GOT3 (cell line): ENCODE data around the gene ATP8A2.

Source experiments
- DNase-seq: peaks from one replicate; lab custom pipeline; 2025; ENCODE audit warnings: mixed read lengths; lab: John Stamatoyannopoulos, UW

Gene ATP8A2

DNA sequence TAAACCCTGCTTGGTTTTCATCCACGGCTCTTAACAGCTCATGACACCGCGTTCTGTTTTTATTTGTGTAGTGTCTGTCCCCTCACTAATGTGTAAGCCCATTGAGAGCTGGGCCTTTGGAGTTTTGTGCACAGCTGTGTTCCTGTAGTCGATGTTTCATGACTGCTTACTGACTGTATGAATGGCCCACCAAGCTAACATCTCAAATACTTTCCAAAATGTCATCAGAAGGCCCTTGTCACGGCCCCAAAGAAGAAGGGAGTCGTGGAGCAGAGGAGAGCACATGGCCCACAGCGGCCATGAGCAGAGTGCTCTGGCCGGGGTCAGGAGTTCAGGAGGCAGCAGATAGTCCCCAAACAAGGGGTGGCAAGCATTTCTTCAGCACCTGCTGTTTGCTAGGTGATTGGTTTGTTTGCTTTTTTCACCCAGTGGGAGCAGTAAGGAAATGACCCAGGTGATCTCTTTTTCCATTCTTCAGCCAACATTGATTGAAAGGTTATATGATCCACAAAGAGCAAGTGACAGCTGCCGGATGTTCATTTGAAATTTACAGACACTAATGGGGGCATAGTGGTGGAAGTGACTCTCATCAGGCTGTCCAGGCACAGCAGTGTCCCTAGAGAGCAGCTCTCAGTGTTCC lies 315.2 kb downstream of the ATP8A2 start:
- no peak for DNase-seq

DNA sequence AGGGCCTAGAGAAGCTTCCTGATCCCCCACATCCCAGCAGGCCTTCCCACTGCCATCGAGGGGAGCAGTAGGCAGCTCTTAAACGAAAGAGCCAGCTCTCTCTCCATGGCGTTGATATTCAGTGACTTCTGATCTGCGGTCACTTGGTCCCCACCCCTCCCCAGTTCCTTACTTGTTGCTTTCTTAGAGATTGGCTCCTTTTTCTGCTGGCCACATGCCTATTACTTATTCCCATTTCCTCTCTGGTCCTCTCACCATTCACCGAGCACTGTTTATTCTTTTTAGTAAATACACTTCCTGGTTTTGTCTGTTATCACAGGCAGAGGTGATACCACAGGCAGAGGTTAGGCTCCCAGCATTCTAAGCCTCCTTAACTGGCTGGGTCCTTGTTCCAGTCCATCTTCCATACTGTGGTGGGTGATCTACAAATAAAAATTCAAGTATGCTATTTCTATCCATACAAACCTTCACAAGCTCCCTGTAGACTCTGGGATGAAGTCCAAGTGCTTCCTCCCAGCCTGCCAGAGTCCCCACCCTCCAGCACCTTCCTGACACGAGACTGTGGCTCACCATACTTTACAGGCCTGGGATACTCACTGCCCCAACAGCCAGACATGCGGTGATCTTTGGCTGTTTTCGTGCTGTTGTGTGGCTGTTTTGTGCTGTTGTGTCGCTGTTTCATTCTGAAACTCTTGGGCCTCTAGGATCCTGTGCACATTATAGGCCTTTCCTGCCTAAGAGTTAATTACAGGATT lies 315.9 kb downstream of the ATP8A2 start:
- DNase-seq: no peak

DNA sequence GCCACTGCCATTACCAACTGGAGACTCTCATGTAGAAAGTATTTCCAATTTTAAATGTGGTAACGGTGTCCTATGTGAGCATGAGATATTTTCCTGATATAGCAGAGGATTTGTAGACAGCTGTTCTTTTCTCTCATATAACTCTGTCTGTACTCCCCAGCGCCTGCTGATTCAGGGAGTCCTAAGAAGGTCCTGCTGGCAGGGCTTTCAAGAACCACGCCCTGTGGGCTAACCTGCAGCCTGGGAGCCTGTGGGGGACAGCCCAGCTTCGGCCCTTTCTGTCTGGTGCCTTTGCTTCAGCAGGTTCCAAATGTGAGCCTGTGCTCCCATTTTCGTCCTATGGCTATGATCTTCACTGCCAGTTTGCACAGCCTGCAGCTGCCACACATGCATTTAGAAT lies 316.8 kb downstream of the ATP8A2 start:
- no peak for DNase-seq

GRCh38 chr13:25689539-25689938 lies 317.8 kb downstream of the ATP8A2 start:
- DNase-seq: no peak

DNA sequence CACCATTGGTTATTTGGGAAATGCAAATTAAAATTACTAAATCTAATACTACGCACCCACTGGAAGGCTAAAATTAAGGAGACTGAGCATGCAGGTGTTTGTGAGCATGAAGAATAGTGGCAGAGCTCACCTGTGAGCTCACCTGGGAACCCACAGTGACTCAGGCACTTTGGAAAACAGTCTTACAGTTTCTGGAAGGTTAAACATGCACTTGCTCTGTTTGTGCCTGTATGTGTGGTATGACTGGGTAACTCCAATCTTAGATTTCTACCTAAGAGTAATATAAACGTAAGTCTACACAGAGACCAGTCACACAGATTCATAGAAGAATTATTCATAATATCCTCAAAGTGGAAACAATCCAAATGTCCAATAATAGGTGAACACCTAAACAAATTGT lies 318.8 kb downstream of the ATP8A2 start:
- no peak for DNase-seq

DNA sequence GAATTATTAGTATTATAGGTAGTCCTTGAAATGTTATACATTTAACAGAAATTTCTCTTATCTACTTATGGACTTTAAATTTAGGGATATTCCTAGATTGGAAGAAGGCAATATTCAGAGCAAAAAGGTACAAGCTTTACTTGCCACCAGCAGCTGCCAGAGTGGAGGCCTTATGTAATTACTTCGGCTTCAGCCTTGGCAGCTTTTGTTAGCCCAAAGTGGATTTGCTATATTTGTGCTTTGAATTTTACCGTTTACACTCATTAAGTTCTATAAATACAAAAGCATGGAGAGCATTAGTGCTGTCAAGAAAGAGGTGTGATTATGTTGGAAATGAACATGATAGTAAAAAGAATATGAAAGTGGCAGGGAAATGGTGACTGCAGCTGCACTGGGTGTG lies 319.9 kb downstream of the ATP8A2 start:
- DNase-seq: no peak

- no peak for DNase-seq
These were observed 320.3 kb downstream of the ATP8A2 start for GRCh38 chr13:25692099-25692498.

- no peak for DNase-seq
These were observed 327.3 kb downstream of the ATP8A2 start for GRCh38 chr13:25699056-25699455.

GRCh38 chr13:25699600-25699999 lies 327.8 kb downstream of the ATP8A2 start:
- DNase-seq: no peak

- no peak for DNase-seq
These were observed 329.5 kb downstream of the ATP8A2 start for GRCh38 chr13:25701304-25701703.

DNA sequence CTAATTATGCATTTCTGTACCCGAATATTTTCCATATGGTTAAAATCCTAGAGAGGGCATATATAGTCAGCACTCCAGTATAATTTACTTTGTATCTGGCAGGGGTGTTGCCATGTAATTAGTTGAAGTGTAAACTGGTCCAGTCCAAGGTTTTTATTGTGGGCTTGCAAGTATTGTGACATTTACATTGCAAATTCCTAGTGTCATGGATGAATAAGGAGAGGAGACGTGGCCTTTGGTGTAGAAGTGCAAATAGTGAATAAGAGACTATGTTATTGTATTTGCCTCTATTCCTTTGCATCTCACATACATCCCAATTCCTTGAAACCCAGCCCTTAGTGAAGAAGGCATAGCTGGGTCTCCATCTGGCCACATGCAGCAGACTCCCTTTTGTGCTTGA lies 330.6 kb downstream of the ATP8A2 start:
- no peak for DNase-seq

DNA sequence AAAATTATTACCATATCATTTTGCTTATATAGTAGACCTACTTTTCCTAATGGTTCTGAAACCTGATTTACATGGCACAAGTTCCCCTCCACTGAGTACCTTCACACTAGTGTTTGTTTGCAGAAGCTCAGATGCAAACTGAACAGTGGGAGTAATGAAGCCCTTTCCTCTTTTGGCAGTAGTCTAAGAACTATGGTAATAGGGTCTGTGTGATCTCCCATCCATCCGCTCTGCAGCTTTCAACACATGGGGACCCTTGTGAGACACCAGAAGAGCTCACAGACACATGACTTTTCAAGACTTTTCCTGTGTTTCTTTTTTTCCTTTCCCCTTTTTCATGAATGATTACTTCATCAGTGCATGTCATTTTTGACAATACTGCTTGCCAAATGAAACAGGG lies 336.0 kb downstream of the ATP8A2 start:
- DNase-seq: no peak

GRCh38 chr13:25708268-25708667 lies 336.5 kb downstream of the ATP8A2 start:
- DNase-seq: no peak

GRCh38 chr13:25709088-25709487 lies 337.3 kb downstream of the ATP8A2 start:
- DNase-seq: no peak

- DNase-seq: no peak
These were observed 344.0 kb downstream of the ATP8A2 start for GRCh38 chr13:25715760-25716159.

DNA sequence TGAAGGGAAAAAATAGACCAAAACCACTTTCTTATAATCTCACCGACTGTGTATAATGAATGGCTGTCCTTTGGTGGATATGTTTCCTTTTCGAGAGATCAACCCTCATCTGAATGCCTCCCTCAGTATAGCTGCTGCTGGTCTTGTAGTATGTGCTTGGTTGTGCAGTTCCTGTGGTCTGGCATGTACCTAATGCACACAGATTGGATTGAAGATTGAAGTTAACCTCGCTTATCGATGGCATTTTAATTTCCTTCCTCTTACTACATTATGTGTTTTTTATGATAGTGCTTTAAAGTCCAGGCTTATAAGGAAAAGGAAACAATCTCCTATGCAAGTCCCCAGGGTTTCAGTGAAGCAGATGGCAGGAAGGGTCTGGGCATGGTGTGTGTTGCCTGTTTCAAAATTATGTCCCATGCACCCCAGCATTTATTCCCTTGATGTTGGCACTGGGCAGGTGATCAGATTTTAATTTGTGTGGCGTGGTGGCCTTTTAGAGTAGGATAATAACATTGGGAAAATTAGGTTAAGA lies 346.0 kb downstream of the ATP8A2 start:
- no peak for DNase-seq

GRCh38 chr13:25719666-25720065 lies 347.9 kb downstream of the ATP8A2 start:
- no peak for DNase-seq

GRCh38 chr13:25722893-25723292 lies 351.1 kb downstream of the ATP8A2 start:
- no peak for DNase-seq

GRCh38 chr13:25725104-25725503 lies 353.3 kb downstream of the ATP8A2 start:
- no peak for DNase-seq

DNA sequence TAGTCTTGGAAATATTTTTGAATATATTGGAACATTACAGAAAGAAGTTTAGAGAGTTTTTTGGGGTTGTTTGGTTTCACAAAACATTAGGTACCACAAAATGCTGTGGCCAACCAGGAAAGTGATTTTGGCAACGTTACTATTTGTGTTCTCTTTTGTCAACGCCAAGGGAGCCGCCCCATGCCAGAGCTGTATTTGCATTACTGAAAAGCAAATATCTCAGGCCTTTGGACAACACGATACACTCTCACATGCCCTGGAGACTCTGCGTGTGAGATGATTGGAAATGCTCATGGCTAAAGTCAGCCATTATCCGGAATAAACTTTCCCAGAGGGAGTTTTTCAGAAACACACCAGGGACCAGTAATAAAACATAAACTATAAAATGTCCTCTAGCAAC lies 355.5 kb downstream of the ATP8A2 start:
- no peak for DNase-seq

GRCh38 chr13:25727810-25728209 lies 356.0 kb downstream of the ATP8A2 start:
- DNase-seq: no peak

GRCh38 chr13:25729201-25729600 lies 357.4 kb downstream of the ATP8A2 start:
- DNase-seq: no peak

DNA sequence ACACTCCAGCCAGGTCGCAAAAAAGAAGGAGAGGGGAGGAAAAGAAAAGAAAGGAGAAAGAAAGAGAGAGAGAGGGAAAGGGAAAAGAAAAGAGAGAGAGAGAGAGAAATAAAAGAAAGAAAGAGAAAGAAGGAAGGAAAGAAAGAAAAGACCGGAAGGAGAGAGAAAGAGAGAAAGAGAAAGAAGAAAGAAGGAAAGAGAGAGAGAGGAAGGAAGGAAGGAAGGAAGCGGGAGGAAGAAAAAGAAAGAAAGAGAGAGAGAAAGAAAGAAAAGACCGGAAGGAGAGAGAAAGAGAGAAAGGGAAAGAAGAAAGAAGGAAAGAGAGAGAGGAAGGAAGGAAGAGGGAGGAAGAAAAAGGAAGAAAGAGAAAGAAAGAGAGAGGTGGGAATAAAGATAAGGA lies 359.3 kb downstream of the ATP8A2 start:
- DNase-seq: no peak

DNA sequence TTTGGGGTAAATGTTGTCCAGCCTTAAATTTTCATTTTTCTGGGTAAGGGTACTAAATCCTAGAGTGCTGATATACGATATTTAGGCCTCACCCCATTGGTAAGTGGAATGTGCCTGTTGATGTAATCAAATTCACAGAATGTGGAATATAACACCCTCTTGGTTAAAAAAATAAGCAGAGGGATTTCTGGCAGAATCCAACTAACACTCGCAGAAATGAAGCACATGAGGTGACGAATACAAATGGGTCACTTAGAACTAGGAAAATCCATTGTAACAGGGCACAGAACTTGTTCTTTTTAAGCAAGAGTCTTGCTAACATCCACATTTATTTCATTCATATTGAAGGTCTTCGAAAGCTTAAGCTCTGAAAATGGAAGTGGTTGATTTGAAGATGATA lies 359.8 kb downstream of the ATP8A2 start:
- no peak for DNase-seq
